A375 (cell line): ENCODE measurements around the gene NPAT. TPM values are rescaled to one million over a fixed set of nuclear protein-coding genes. Genes with fewer than 3 reads are reported as not detected.

Source experiments
- small RNA-seq: library from RNA; depleted of rRNA; stranded (forward); fragments of <200 nt; gene quantifications from one replicate; pipeline ENCODE3, GENCODE V24; 2014
- total RNA-seq: library from RNA; depleted of rRNA; stranded (reverse); fragments of >200 nt; shearing (Covaris generic); gene quantifications from 2 replicates; pipeline ENCODE4 v1.2.3, GENCODE V29; 2014; rRNA removed

Gene NPAT
- 11.9 and 12.2 TPM in 2 replicates for total RNA-seq

DNA sequence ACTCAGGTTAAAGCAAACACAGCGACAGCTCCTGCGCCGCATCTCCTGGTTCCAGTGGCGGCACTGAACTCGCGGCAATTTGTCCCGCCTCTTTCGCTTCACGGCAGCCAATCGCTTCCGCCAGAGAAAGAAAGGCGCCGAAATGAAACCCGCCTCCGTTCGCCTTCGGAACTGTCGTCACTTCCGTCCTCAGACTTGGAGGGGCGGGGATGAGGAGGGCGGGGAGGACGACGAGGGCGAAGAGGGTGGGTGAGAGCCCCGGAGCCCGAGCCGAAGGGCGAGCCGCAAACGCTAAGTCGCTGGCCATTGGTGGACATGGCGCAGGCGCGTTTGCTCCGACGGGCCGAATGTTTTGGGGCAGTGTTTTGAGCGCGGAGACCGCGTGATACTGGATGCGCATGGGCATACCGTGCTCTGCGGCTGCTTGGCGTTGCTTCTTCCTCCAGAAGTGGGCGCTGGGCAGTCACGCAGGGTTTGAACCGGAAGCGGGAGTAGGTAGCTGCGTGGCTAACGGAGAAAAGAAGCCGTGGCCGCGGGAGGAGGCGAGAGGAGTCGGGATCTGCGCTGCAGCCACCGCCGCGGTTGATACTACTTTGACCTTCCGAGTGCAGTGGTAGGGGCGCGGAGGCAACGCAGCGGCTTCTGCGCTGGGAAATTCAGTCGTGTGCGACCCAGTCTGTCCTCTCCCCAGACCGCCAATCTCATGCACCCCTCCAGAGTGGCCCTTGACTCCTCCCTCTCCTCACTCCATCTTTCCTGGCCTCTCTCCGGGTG is at the start of gene NPAT, which contains the start of gene ATM:
Gene NPAT (minus strand): TSS at position 65 of the 774 bp plus-strand sequence. CDS start 102 bp downstream, outside the sequence.
Gene ATM (plus strand): TSS at position 494 of the 774 bp plus-strand sequence. CDS start 4,558 bp downstream, outside the sequence.

GRCh38 chr11:108121274-108122155 is 100.9 kb downstream of the NPAT start, which contains the start of gene ACAT1:
Gene ACAT1, plus strand, starts transcription at chr11:108121567. Its CDS starts 40 bp downstream, at chr11:108121607.

Small RNA genes lying within 50 kb of the gene (small RNA-seq; reads per million reads assigned to genes)
- not detected for gene RF00019

Other genes starting within 250 kb of the NPAT start
- gene CUL5, start 213.7 kb downstream of the NPAT start, total RNA-seq = 28.7 and 31.3 TPM in 2 replicates
- gene ACAT1, start 101.1 kb downstream of the NPAT start, total RNA-seq = 99.5 and 129 TPM in 2 replicates
- 61.2 and 64.2 TPM in 2 replicates for gene ATM, start 429 bp upstream of the NPAT start, total RNA-seq
- gene C11orf65, start 244.9 kb upstream of the NPAT start, total RNA-seq = 0.23 and 0.58 TPM in 2 replicates